Measurements from ENCODE around the gene RALGDS.
"Not testable (repeated sequence)": the region's sequence is repeated elsewhere in the genome, so short reads cannot be mapped to it uniquely, and the experiment has no call there.

The RALGDS gene

GRCh38 chr9:133067813-133068212 is 53.2 kb downstream of the RALGDS start:
- H3K9me3 ChIP-seq, result no peaks in the 10 kb centered on the region
- no peak overlapping the region for H3K4me2 ChIP-seq
- no peaks in the 10 kb centered on the region for H3K27me3 ChIP-seq
- TF ChIP-seq Cebpa-rat (IDR thresholded peaks at IDR 0.05), result no peak
- no peak overlapping the region for H3K9ac ChIP-seq
- no peak overlapping the region for H3K4me3 ChIP-seq
- H3K36me3 ChIP-seq, result no peaks in the 10 kb centered on the region; the same call in 1 of the 2 replicates
- peaks cover 19% of the 10 kb centered on the region; the same call in 1 of the 2 replicates for H4K20me1 ChIP-seq
- no peak overlapping the region; the same call in 1 of the 2 replicates for H3K27ac ChIP-seq
- peaks cover 35% of the 10 kb centered on the region for H3K4me1 ChIP-seq

- Histone ChIP-seq H3K4me1 (peaks cover 29% of the 10 kb centered on the region), H3K27ac (no peak overlapping the region), H3K27me3 (no peaks in the 10 kb centered on the region), H3K4me2 (no peak overlapping the region), H3K9ac (no peak overlapping the region), H4K20me1 (peaks cover 19% of the 10 kb centered on the region; the same call in 1 of the 2 replicates), H3K9me3 (no peaks in the 10 kb centered on the region), H3K4me3 (no peak overlapping the region), H3K36me3 (no peaks in the 10 kb centered on the region; the same call in 1 of the 2 replicates)
- TF ChIP-seq Cebpa-rat (IDR thresholded peaks at IDR 0.05), result no peak
Measured at GRCh38 chr9:133067006-133067405, 54.0 kb downstream of the RALGDS start.

- Histone ChIP-seq H3K27me3 (no peaks in the 10 kb centered on the region), H3K9me3 (no peaks in the 10 kb centered on the region), H3K4me1 (peaks cover 31% of the 10 kb centered on the region), H4K20me1 (peaks cover 19% of the 10 kb centered on the region; the same call in 1 of the 2 replicates), H3K27ac (no peak overlapping the region), H3K9ac (no peak overlapping the region), H3K36me3 (no peaks in the 10 kb centered on the region; the same call in 1 of the 2 replicates), H3K4me2 (no peak overlapping the region), H3K4me3 (no peak overlapping the region)
- no peak for TF ChIP-seq Cebpa-rat (IDR thresholded peaks at IDR 0.05)
Measured at GRCh38 chr9:133066181-133066983, 54.7 kb downstream of the RALGDS start.

- TF ChIP-seq Cebpa-rat (IDR thresholded peaks at IDR 0.05), result no peak
- Histone ChIP-seq H3K4me3 (no peak overlapping the region), H3K4me1 (peaks cover 44% of the 10 kb centered on the region)
Measured at GRCh38 chr9:133065070-133065388, 56.0 kb downstream of the RALGDS start.

GRCh38 chr9:133064241-133065069 is 56.6 kb downstream of the RALGDS start:
- H4K20me1 ChIP-seq, result peaks cover 19% of the 10 kb centered on the region; the same call in 1 of the 2 replicates
- no peak overlapping the region for H3K4me3 ChIP-seq
- TF ChIP-seq Cebpa-rat (IDR thresholded peaks at IDR 0.05), result no peak
- H3K9me3 ChIP-seq, result no peaks in the 10 kb centered on the region
- no peaks in the 10 kb centered on the region for H3K36me3 ChIP-seq
- H3K4me2 ChIP-seq, result peak overlapping the region; percentile 81
- peaks cover 50% of the 10 kb centered on the region for H3K4me1 ChIP-seq
- H3K9ac ChIP-seq, result no peak overlapping the region
- no peak overlapping the region for H3K27ac ChIP-seq
- H3K27me3 ChIP-seq, result no peaks in the 10 kb centered on the region

More at GRCh38 chr9:133065070-133065388, 56.0 kb downstream of the RALGDS start:
- Histone ChIP-seq H3K27me3 (no peaks in the 10 kb centered on the region), H3K36me3 (no peaks in the 10 kb centered on the region), H4K20me1 (peaks cover 19% of the 10 kb centered on the region; the same call in 1 of the 2 replicates), H3K27ac (no peak overlapping the region), H3K9ac (no peak overlapping the region), H3K9me3 (no peaks in the 10 kb centered on the region), H3K4me2 (peak overlapping the region; percentile 81)

- H3K9ac ChIP-seq, result 0 out of 2 replicates have a peak overlapping the region, but pooled peaks have one; percentile 4
- H3K4me2 ChIP-seq, result peak overlapping the region; percentile 81
- H4K20me1 ChIP-seq, result peaks cover 19% of the 10 kb centered on the region; the same call in 1 of the 2 replicates
- H3K27ac ChIP-seq, result peak overlapping the region; percentile 30; the same call in 1 of the 2 replicates
- H3K27me3 ChIP-seq, result no peaks in the 10 kb centered on the region
- H3K4me1 ChIP-seq, result peaks cover 57% of the 10 kb centered on the region
- H3K4me3 ChIP-seq, result no peak overlapping the region
- no peaks in the 10 kb centered on the region for H3K9me3 ChIP-seq
- no peak for TF ChIP-seq Cebpa-rat (IDR thresholded peaks at IDR 0.05)
- 0 out of 2 replicates have a peak, but pooled peaks cover under 1% of the 10 kb centered on the region for H3K36me3 ChIP-seq
Measured at GRCh38 chr9:133063500-133064231, 57.4 kb downstream of the RALGDS start.

GRCh38 chr9:133063159-133063499 is 57.9 kb downstream of the RALGDS start:
- H3K9me3 ChIP-seq, result no peaks in the 10 kb centered on the region
- peak overlapping the region; percentile 81 for H3K4me2 ChIP-seq
- 0 out of 2 replicates have a peak overlapping the region, but pooled peaks have one; percentile 4 for H3K9ac ChIP-seq
- H4K20me1 ChIP-seq, result peaks cover 22% of the 10 kb centered on the region; the same call in 1 of the 2 replicates
- no peak for TF ChIP-seq Cebpa-rat (IDR thresholded peaks at IDR 0.05)
- no peak overlapping the region for H3K4me3 ChIP-seq
- peak overlapping the region; percentile 30; the same call in 1 of the 2 replicates for H3K27ac ChIP-seq
- H3K27me3 ChIP-seq, result no peaks in the 10 kb centered on the region
- peaks cover 6% of the 10 kb centered on the region for H3K36me3 ChIP-seq
- peaks cover 63% of the 10 kb centered on the region for H3K4me1 ChIP-seq

GRCh38 chr9:133062569-133062968 is 58.5 kb downstream of the RALGDS start:
- not testable (repeated sequence) for H3K27ac ChIP-seq, H3K4me3 ChIP-seq, H3K9ac ChIP-seq, H3K9me3 ChIP-seq, H3K27me3 ChIP-seq
- Histone ChIP-seq H3K36me3 (peaks cover 12% of the 10 kb centered on the region), H3K4me2 (peak overlapping the region; percentile 25; the same call in 1 of the 2 replicates), H3K4me1 (peaks cover 68% of the 10 kb centered on the region), H4K20me1 (peaks cover 26% of the 10 kb centered on the region; the same call in 1 of the 2 replicates)

GRCh38 chr9:133061764-133062145 is 59.3 kb downstream of the RALGDS start, which contains the start of gene CEL:
Gene CEL (plus strand): TSS chr9:133061981. CDS start chr9:133062003, 22 bp downstream.
- H3K9me3 ChIP-seq, H3K4me3 ChIP-seq, H3K27me3 ChIP-seq: not testable (repeated sequence)
- peaks cover 12% of the 10 kb centered on the region for H3K36me3 ChIP-seq
- peak within 1 kb of the TSS; percentile 50 for H3K9ac ChIP-seq
- H3K27ac ChIP-seq, result peak within 1 kb of the TSS; percentile 66
- peaks cover 28% of the 10 kb centered on the region for H4K20me1 ChIP-seq
- H3K4me2 ChIP-seq, result peak within 1 kb of the TSS; percentile 95
- peaks cover 77% of the 10 kb centered on the region for H3K4me1 ChIP-seq

- H3K9me3 ChIP-seq, H3K27me3 ChIP-seq, H3K4me3 ChIP-seq: not testable (repeated sequence)
- H3K4me2 ChIP-seq, result peak overlapping the region; percentile 95
- H3K27ac ChIP-seq, result peak overlapping the region; percentile 66
- peaks cover 34% of the 10 kb centered on the region for H4K20me1 ChIP-seq
- peaks cover 82% of the 10 kb centered on the region for H3K4me1 ChIP-seq
- H3K36me3 ChIP-seq, result peaks cover 15% of the 10 kb centered on the region
- peak overlapping the region; percentile 50 for H3K9ac ChIP-seq
Measured at GRCh38 chr9:133061019-133061763, 59.8 kb downstream of the RALGDS start.
